GM19455 (cell line): Measurements from ENCODE around the gene CEP112.

Experiments used
- ATAC-seq: cut with Tn5 transposase; IDR thresholded peaks from one replicate; pipeline ENCODE4 v1.9.1; 2021; ENCODE audit not compliant: unreplicated experiment

The CEP112 gene

DNA sequence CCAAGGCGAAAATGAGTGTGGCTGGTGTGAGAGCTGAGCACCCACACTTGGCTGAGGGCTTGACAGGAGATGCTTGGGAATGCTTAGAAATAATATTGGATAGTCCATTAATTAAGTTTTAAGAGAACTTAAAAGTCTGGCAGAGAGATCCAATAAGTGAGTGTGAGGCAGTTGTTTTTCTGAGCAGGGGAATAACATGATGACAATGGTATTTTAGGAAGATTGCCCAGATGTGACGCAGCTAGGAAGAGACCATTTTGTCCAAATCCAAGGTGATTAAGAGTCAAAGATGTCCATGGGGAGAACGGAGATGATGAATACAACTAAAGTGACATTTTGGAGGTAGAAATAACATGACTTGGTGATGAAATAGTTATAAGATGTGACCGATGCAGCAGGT lies 527.7 kb downstream of the CEP112 start:
- ATAC-seq = no peak

DNA sequence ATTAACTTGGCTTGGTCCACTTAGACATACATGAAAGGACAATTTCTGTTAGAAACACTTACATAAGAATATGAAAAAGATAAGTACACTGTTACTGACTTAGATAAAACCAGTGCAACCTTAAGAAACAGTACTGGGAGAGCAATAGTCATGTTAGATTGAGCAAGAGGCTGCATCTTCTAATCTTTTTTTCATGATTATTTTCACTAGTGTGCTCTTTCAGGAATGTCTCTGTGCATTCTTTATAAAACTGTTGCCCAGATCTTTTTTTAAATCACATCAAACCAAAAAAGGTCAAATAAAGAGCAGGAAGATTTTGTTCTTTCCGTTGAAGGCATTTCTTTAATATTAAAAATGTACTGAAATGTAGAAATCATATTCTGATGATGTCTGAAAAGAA lies 529.7 kb downstream of the CEP112 start:
- no peak for ATAC-seq

DNA sequence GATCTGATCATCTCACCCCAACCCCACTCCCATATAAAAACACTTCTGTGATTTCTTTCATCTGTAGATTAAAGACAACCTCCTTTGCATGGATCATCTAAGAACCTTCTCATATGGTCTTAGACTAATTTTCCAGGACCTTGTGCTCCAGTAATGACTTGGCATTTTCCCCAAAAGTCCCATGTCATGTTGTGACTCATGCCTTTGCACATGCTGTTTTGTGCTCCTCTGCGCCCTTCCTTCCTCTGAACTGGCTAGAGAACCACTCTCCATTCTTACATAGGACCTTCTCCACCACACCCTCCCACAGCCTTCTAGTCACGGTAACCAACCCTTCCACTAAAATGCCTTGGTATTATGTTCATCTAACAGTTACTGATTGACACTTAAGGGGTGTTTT lies 531.0 kb downstream of the CEP112 start:
- no peak for ATAC-seq

DNA sequence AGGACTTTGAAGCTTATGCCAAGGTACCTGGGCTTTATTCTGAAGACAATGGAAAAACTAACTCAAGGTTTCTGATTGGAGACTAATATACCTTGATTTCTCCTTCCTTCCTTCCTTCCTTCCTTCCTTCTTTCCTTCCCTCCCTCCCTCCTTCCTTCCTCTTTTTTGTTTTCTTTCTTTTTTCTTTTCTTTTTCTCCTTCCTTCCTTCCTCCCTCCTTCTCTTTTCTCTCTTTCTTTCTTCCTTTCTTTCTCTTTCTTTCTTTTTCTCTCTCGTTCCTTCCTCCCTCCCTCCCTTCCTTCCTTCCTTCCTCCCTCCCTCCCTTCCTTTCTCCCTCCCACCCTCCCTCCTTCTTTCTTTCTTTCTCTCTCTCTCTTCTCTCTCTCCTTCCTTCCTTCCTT lies 531.9 kb downstream of the CEP112 start:
- no peak for ATAC-seq

DNA sequence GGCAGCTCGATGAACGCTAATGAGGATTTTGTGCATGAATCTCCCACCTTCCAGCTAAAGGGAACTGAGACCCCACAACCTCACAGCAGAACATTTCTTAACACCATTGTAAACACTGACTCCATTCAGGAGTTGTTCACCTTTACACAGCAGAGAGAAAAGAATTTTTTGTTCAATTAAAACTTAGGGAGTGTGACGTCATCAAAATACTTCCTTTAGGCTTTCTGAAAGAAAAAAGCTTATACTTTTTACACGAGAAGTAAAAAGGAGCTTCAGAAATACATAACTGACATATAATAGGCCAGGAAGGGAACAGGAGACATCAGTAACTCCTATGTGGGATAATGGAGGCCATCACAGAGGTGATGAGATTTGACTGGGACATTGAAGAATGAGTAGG lies 532.4 kb downstream of the CEP112 start:
- ATAC-seq = no peak

DNA sequence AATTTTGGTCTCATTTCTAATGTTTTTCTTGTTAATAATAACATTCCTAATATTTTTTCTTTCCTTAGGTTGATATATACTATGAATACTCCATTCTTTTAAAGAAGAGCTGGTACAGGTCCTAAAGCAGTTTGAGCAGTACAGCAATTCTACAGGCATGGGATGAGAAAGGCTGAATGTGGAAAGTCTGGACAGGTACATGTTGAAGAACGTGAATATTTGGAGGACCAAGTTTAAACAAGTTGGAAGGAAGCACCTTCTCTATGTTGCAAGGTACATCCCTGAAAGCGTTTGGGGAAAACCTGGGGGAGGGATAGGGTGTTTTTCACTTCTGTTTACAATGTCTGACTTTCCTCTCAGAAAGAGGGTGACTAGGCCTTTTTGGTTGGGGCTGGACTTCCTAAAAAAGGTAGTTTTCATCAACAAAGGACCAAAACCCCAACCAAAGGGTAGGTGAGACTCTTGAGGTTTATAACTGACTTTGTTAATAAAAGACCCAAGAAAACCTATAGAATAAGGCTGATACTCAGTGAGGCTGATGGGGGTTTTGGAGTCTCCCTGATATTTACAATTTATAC lies 534.6 kb downstream of the CEP112 start:
- no peak for ATAC-seq

DNA sequence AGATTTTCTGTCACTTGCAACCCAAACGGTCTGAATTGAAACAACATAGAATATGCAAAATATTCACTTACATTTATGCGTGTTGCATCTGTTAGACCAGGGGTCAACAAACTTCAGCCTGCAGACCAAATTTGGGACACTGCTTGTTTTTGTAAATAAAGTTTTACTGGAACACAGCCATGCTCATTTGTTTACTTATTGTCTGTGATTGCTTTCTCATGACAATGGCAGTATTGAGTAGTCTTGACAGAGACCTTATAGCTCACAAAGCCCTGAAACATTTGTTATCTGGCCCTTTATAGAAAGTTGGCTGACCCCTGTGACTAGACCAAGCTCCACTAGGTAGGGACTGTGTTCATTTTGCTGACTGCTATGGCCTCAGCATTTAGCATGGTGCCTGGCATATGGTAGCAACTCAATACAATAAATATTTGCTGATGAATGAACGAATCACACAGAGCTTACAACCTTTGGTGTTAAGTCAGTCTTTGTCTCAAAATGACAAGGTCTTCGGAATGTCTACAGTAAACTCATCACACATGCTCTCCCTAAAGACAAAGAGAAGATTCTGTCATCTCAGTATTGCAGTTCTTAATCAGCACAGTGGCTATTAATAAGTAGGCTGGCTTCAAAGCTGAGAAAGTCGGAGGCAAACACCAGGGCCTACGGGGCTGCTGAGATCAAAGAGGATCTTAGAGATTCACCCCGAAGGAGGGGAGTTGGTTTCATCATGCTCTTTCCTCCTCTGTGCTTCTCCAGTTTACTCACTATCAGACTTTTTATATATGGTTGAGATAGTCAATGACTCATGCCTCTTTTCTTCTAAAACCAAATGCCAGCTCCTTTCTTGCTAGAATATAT lies 535.3 kb downstream of the CEP112 start:
- ATAC-seq = peak; percentile 87

DNA sequence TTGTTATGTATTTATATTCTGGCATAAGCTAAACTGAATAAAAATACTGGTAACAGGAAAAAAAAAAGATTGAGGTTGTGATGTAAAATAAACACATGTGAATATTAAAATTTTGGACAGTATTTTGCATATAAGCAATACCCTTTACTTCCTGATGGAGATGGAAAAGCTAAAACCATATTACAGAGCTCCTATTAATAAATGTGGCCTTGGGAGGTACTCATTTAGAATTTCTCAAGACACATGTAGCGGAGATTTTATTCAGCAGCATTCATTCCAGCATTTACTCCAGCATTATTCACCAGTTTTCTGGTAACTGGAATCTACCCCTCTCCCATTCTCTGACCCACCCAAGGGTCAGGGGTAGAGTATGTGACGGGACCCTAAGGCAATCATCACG lies 536.2 kb downstream of the CEP112 start:
- ATAC-seq = no peak

DNA sequence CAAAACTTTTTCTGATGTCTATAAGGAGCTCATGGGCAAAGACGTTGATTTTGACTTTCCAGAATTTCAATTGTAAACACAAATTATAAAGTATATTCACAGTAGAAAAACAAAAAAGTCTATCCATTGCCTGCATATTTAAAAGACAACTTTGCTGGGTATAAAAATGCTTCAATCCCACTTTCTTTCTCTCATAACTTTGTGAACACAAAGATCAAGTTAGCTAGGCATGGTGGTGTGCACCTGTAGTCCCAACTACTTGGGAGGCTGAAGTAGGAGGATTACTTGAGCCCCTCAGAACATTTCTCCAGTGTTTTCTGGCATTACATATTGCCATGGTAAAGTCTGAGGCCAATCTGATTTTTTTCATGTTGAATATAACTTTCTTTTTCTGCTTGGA lies 547.4 kb downstream of the CEP112 start:
- ATAC-seq = no peak

DNA sequence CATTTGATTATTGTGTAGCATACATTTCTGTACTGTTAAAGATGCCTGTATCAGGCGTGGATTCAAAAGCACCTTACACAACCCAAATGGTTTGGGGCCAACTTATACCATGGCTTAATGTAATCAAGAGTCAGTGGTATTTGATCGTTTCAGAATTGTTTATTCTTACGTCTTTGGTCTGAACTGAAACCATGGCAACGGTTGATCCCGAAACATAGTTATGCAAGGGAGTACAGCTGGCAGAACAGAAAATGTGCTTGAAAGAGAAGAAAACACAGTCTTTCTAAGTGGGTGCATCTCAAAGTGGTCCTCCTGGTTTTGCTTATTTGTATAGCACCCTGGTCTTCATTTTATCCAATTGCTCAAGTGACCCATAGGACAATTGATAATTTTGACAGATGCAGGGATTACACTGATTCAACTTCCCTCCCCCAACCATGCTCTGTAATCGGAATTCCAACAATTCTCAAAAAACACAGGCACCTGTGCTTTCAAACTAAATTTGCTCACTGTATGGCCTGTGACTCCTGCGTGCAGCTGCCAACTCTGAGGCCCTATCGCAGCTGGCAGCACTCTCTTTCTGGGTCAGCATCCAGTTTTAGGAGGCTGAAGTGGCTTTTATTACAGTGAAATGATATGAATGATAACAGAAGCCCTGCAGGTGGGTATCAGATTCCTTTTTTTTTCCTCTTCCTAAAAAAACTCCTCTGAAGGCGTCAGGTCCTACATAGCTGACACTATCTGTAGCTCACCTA lies 553.5 kb downstream of the CEP112 start:
- no peak for ATAC-seq

DNA sequence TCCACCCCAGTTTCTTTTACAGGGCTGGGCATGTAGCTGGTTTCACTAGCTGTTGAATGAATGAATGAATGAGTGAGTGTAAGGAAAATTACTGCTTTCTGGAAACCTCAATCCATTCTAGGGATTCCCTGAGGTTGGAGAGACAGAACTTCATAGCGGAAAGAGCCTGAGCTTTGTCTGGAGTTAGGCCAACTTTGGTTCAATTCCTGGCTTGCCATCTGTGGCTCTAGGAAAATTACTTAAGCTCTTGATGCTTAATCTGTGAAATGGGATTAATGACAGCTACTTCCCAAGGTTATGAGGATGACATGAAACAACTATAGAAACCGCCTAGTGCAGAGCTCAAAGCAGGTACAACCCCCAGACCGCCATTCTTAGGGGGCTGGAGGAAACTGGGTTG lies 554.1 kb downstream of the CEP112 start:
- ATAC-seq = no peak

DNA sequence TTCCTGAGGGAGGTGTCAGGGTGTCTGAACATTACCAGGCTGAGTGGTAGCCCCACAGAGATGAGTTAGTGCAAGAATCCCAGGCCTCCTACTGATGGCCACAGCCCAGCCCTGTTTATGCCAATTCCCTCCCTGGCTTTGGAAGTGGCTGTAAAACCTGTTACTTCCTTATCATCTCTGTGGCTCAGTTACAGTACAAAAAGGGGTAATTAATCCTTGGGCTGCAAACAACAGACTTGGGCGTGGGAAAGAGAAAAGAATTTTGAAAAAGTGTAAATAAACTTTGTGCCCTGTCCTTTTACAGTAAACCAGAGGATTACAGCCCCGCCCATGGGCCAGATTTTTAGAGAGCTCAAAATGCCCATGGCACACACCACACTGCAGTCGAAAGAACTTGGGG lies 557.4 kb downstream of the CEP112 start:
- no peak for ATAC-seq

DNA sequence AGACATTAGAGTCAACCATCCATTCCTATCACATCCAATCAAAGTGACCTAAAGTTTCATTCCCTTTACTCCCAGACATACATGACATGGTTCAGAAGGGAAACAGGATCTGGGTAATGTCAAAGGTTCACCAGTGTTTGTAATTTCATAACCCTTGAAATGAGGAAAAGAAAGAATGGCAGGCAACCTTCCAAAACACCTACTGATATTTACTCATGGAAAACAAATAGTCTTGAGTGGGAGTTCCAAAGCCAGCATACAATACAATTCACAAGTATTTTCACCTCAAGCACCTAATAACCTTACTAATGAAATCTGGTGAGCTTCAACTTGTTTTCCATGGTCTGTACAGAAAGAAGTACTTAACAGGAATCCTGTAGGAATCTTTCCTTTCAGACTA lies 557.9 kb downstream of the CEP112 start:
- no peak for ATAC-seq

DNA sequence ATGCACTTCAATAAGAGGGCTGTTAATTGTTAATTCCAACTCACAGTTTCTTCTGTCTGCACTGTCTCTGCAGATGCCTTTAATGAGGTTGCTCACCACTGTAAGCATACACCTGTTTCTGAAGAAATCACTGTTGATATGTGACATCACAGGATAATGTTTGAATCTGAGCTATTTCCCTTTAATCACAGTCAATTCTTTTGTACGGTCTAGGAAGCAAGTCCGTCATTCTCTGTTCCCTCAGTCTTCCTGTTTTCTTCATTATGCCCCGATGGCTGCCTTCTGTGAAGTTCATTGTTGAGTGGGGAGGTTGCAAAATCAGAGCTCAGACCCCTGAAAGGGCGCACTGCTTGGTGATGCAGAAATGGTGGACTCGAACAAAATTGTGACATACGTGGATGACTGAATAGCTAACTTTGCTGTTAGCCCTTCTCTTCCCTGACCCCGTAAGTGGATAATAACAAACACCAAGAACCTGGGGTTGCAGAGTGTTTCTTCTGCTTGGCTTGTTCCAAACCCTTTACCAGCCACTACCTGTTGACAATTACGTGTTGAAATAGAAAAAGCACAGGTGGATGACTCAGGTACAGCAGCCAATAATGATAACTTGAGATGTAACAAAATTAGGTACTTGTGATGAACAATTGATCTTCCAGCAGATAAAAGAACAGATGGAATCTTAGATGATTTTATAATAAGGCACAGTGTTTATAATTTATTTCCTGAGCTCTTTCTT lies 558.6 kb downstream of the CEP112 start:
- no peak for ATAC-seq

DNA sequence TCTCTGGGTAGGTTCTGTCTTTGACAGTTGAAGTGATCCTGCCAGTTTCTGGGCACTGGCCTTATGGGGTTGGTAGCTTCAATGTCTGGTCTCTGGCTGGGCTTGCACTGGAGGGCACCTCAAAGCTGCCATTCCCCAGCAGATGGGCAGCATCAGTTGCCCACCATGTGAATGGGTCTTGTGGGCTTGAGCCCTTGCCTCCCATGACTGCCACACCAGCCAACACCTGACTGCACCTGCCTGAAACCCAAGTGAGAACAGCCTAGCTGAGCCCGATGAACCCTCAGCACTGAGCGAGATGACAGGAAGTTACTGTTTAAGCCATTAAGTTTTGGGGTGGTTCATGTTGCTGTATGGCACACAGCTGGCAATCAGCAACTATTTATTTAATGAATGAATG lies 561.4 kb downstream of the CEP112 start:
- no peak for ATAC-seq

DNA sequence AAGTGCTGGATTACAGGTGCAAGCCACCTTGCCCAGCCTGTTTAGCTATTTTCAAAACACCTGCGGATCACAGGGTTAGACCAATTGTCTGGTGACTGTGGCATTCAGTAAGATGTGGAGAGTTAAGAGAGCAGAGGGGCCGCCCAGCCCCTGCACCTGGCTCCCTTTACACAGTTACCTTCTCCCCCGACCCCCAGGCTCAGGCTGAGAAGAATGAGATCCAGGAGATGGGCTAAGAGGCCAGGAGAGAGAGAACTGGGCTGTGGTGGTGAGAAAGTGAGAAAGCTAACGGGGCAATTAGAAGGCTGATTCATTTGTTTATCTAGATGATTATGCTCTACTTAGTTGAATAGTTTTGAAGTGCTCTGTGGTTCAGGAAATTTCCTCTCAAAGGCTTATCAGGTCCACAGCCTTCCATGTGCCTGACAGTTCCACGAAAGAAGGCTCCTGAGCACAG lies 562.7 kb downstream of the CEP112 start:
- no peak for ATAC-seq

DNA sequence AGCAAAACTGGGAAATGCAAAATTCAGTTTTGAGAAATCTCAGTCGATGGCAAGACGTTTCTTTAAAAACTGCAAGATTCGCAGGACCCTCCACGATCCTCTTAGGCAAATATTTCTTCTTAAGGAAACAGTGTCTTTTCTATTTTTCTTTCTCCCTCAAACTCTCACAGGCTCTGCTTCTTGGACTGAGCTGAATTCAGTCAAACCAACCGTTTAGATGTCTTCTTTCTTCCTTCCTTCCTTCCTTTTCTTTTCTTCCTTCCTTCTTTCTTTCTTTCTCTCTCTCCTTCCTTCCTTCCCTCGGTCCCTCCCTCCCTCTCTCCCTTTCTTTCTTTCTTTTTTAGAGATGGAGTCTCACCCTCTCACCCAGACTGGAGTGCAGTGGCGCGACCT lies 563.3 kb downstream of the CEP112 start:
- no peak for ATAC-seq

DNA sequence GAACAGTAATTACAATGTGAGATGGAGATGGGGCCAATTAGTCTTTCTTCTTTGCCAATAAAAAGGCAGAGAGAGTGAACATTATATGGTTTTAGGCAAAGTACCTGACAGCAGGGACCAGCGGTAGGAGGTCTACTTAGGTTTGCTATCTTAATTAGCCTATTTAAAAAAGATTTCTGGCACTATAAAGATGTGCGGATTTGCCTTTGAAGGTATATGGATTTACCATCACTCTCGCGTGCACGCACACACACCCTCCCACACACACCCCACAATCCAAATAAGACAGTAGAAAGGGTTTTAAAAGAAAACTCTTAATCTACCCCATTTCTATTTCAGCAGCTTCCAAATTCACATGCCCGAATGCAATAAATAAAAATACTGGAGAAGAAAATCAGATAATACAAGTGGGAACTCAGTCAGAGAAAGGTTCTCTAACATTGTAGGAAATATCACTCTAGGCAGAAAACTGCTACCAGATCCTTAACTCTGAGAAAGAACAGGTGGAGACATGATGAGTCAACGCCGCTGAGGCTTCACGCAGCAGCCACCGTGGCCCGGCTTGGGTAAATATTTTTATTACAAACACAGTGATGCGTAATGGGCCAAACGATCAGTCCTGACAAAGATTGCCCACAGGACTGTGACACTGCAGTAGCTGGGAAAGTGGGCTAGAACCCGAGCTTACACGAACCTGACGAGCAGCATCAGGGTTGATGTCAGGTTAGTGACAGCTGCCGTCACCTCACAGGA lies 563.9 kb downstream of the CEP112 start:
- no peak for ATAC-seq

DNA sequence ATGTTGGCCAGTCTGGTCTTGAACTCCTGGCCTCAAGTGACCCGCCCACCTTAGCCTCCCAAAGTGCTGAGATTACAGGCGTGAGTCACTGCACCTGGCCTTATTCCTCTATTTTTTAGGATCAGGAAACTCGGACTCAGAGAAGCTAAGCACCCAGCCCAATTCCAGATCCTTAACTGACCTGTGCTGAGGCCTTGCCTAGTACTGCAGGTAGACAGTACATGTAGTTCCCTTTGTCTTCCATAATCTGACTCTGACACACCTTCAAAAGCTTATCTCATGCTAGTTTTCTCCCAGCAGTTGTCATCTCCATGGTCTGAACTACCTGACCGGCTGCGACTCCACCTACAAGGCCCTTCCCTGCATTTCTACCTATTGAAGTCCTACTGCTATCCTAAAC lies 564.8 kb downstream of the CEP112 start:
- no peak for ATAC-seq

DNA sequence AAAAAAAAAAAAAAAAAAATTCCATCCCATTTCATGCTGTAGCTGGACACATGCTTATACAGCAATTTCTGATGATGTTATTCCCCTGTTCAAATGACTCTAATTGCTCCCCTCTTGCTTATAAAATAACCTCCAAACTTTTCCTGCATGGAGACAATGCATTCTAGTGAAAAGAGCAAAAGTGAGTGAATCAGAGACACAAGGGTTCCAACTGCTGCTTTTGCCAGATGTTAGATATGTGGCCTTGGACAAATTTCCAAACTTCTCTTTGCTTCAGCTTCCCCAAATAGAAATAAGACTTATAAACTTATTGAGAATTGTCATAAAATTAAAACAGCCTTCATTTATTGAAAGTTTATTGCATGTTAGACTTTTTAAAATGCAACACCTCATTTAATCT lies 565.5 kb downstream of the CEP112 start:
- ATAC-seq = no peak

DNA sequence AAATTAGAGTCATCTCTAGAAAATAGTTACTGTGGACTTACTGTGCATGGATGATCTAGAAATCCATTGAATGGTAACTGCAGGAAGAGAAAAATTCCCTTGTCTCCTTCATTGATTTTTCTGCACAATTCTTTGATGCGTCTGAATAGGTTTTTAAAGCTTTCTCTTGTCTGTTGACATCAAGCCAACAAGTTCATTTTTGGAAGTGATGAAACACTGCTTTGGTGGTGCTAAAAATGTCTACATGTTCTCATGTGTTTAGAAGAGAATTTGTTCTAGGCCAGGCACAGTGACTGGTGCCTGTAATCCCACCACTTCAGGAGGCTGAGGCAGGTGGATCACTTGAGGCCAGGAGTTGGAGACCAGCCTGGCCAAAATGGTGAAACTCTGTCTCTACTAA lies 573.4 kb downstream of the CEP112 start:
- no peak for ATAC-seq
